CD4-positive, alpha-beta T cell treated with Interleukin-21 for 1 hour (primary cell): ENCODE data around the gene INKA2.

Experiments
- DNase-seq: peaks from one replicate; pipeline ENCODE4 v3.0.0-alpha.2; 2020

INKA2 gene

GRCh38 chr1:111695801-111696200 is 43.4 kb downstream of the INKA2 start:
- peak; percentile 13 for DNase-seq

- DNase-seq, result no peak
These were observed 47.3 kb downstream of the INKA2 start for GRCh38 chr1:111691886-111692285.

- DNase-seq, result no peak
These were observed 48.9 kb downstream of the INKA2 start for GRCh38 chr1:111690306-111690617.
